ENCODE results near the gene CRLF3.
"Not testable (repeated sequence)": the region's sequence is repeated elsewhere in the genome, so short reads cannot be mapped to it uniquely, and the experiment has no call there.

The CRLF3 gene

GRCh38 chr17:30814236-30814635 lies 10.3 kb downstream of the CRLF3 start:
- DNase-seq = not testable (repeated sequence)

- DNase-seq = no peak
Observed at GRCh38 chr17:30812218-30813177, 12.0 kb downstream of the CRLF3 start.

GRCh38 chr17:30809867-30810266 lies 14.6 kb downstream of the CRLF3 start:
- DNase-seq = no peak

- peak; percentile 76 to 89 for DNase-seq
Observed at GRCh38 chr17:30808785-30809286, 15.7 kb downstream of the CRLF3 start.

GRCh38 chr17:30807896-30808295 lies 16.6 kb downstream of the CRLF3 start:
- DNase-seq = no peak

- peak; percentile 23 to 46 for DNase-seq
Observed at GRCh38 chr17:30805944-30806456, 18.5 kb downstream of the CRLF3 start.

GRCh38 chr17:30801671-30802070 lies 22.8 kb downstream of the CRLF3 start:
- no peak for DNase-seq

- no peak for DNase-seq
Observed at GRCh38 chr17:30796016-30796415, 28.5 kb downstream of the CRLF3 start.

- DNase-seq = no peak
Observed at GRCh38 chr17:30794372-30794771, 30.1 kb downstream of the CRLF3 start.

GRCh38 chr17:30793282-30793977 lies 31.1 kb downstream of the CRLF3 start:
- DNase-seq = no peak

- DNase-seq = no peak
Observed at GRCh38 chr17:30790279-30790678, 34.2 kb downstream of the CRLF3 start.

- DNase-seq = no peak
Observed at GRCh38 chr17:30788918-30789317, 35.6 kb downstream of the CRLF3 start.

- no peak for DNase-seq
Observed at GRCh38 chr17:30782206-30782605, 42.3 kb downstream of the CRLF3 start.

- no peak for DNase-seq
Observed at GRCh38 chr17:30780343-30780742, 44.1 kb downstream of the CRLF3 start.

- not testable (repeated sequence) for DNase-seq
Observed at GRCh38 chr17:30768771-30769170, 55.7 kb downstream of the CRLF3 start.

- DNase-seq = not testable (repeated sequence)
Observed at GRCh38 chr17:30767641-30768404, 56.7 kb downstream of the CRLF3 start.

- no peak for DNase-seq
Observed at GRCh38 chr17:30761060-30761459, 63.4 kb downstream of the CRLF3 start.

- not testable (repeated sequence) for DNase-seq
Observed at GRCh38 chr17:30753291-30753690, 71.2 kb downstream of the CRLF3 start.

- DNase-seq = peak in 1 of 2 donors; percentile 49
Observed at GRCh38 chr17:30750982-30751381, 73.5 kb downstream of the CRLF3 start.

GRCh38 chr17:30747621-30748020 lies 76.9 kb downstream of the CRLF3 start:
- not testable (repeated sequence) for DNase-seq

- not testable (repeated sequence) for DNase-seq
Observed at GRCh38 chr17:30742669-30743068, 81.8 kb downstream of the CRLF3 start.

GRCh38 chr17:30736371-30736770 lies 88.1 kb downstream of the CRLF3 start:
- DNase-seq = not testable (repeated sequence)
